ENCODE measurements around the gene CRYBB3.

DNA sequence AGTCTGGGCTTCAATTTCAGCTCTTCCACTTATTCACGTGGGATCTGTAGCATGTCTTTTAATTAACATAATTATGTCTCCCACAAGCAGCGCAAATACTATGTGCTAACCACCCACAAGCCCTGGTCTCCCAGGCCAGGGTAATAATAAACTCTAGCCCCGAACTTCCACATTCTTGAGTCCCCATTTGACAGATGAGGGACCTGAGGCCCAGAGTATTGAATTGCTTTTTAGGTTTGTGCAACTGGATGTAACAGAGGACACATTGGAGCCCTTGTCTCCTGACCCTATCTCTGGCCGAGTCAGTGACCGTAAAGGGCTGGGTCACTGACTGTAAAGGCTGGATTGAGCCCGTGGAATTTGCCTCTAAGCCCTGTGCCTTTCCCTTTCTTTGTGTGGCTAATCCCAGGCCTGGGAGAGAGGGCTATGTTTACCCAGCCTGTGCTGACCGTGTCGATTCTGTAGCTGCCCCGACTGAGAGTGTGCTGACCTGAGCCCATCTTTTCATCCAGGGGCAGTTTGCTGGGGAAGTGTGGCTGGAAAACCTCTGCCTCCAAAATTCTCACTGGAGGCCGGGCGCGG, 23.7 kb downstream of the CRYBB3 start:
- TF ChIP-seq, protein P1, sequence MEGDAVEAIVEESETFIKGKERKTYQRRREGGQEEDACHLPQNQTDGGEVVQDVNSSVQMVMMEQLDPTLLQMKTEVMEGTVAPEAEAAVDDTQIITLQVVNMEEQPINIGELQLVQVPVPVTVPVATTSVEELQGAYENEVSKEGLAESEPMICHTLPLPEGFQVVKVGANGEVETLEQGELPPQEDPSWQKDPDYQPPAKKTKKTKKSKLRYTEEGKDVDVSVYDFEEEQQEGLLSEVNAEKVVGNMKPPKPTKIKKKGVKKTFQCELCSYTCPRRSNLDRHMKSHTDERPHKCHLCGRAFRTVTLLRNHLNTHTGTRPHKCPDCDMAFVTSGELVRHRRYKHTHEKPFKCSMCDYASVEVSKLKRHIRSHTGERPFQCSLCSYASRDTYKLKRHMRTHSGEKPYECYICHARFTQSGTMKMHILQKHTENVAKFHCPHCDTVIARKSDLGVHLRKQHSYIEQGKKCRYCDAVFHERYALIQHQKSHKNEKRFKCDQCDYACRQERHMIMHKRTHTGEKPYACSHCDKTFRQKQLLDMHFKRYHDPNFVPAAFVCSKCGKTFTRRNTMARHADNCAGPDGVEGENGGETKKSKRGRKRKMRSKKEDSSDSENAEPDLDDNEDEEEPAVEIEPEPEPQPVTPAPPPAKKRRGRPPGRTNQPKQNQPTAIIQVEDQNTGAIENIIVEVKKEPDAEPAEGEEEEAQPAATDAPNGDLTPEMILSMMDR (IDR thresholded peaks at IDR 0.05; ENCODE audit: insufficient read depth, low read length, poor library complexity, severe bottlenecking): no peak
- TF ChIP-seq EZH2phosphoT487 (conservative IDR thresholded peaks at IDR 0.05; ENCODE audit: low read length): no peak

All from SU-DHL-6 (cell line).